ENCODE results near the gene KIAA1614.
"Not testable (repeated sequence)": the region's sequence is repeated elsewhere in the genome, so short reads cannot be mapped to it uniquely, and the experiment has no call there.

The KIAA1614 gene

DNA sequence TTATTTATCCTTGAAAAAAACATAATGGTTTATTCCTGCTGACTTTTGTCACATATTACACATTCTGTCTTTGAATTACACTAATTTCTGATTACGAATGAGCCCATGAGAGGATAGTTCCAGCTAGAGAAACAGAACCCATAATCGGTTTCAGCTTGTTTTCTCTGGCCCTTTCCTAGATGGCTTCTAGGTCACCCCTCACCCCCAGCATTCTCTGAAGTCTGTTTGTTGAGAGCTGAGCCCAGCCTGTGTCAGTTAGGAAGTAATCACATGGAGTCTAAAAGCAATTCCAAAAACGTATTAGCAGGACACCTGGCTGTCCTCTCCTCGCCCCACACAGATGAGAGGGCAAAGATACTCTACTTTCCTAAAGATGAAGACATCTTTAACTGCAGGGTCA is 48.9 kb downstream of the KIAA1614 start:
- DNase-seq (ENCODE audit: low read depth), result no peak

DNA sequence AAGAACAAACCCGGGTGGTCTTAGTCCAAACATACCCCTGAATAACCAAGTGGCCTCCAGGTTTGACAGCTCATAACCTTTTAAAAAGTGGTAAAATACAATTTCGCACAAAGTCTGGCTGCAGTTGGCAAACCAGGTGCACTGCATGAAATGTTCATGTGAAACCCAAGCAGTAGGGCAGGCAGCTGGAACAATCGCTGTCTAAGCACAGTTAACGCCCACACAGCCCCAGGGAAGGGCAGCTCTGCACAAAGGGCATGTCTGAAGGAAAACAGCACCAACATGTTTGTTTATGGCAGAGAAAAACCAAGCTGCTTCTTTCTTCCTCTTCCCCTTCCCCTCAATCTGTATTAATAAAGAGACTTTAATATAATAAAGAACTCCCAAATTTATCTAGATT is 49.5 kb downstream of the KIAA1614 start:
- no peak for DNase-seq (ENCODE audit: low read depth)

DNA sequence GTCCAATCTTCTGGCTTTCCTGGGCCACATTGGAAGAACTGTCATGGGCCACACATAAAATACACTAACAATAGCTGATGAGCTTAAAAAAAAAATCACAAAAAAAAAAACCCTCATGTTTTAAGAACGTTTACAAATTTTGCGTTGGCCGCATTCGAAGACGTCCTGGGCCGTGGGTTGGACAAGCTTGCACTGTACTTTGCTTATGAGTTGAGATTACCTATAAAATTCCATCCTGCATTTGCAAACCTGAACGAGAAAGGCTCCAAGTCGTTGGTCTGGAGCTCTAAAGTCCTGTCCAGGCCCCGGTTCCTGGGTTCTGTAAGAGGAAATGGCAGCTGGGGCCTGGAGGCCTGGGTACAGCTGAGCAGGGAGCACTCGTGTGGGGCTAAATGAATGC is 51.4 kb downstream of the KIAA1614 start:
- DNase-seq (ENCODE audit: low read depth), result no peak

DNA sequence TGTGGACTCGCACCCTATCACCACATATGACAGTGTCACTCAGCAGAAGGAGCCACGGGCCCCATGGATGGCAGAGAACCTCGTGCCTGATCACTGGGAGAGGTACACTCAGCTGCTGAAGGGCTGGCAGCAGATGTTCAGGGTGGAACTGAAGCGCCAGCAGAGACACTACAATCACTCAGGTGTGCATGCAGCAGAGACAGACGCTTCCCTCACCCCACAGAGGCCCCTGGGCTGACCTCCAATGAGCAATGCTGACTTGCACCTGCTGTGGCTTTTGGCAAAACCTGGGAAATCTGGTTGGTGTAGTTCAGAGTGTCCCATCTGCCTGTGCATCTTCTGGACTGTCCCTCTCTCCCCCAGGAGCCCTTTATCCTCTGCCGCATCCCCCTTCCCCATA is 51.9 kb downstream of the KIAA1614 start:
- no peak for DNase-seq (ENCODE audit: low read depth)

DNA sequence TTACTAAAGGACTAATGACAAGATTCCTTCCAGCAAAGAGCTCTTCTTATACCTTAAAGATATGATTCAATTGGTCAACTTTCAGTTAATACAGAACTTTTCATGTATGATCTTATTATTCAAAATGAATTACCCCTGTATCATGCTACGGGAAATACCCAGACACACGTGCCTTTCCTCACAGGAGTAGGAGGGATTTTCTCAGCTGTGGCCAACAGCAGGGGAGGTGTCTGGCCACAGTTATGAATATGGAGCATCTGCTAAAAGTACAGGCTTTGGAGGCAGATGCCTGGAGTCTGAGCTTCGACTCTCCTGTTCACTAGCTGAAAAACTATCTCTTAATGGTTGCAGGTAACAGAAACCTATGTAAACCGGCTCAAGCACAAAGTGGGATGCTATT is 53.6 kb downstream of the KIAA1614 start:
- DNase-seq (ENCODE audit: low read depth), result no peak

DNA sequence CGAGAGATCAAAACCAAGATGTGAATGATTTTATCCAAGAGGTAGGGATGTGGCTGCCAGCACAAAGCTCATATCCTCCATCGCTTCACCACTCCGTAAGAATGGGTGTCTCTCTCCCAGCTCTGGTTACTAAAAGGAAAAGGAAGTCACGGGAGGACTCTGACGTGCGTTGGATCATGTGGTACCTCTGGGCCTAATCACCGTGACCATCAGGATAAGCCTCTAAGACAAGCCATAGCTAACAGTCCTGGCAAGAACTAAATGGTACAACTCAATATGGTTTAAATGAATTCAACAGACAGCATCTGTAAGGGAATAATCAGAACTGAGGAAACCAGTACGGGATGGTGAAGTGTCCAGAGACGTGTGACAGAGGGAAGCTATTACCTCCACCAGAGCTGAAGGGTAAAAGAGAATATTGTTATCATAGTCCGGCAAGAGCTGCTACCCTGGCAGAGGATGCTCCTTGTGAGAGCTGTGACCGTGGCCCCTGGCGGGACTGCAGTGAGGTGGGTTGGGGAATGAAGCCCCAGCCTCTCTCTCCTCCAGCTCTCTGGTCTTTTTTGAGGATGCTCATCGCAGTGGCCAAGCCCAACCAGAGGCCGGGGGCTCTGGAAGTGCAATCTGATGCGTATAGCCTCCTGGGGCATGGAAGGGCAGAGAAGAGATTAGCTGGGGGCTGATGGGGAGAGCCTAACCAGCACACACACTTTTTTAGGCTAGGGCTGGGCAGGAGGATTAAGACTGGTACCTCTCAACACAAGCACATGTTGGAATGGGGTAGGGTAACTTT is 54.2 kb downstream of the KIAA1614 start:
- DNase-seq (ENCODE audit: low read depth), result no peak

DNA sequence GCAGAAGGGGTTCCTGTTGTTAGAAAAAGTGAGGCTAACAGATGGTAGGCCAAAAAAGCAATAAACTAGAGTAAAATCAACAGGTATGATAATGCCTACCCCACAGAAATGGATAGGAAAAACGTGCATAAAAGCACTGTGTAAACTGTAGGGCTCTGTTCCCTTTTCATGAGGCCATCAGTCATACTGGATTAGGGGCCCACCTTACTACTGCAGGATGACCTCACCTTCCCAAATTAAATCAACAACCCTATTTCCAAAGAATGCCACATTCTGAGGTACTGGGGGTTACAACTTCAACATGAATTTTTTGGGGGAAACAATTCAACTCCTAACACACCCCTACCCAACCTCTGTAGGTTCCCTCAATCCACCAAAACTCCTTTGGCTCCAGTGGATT is 54.9 kb downstream of the KIAA1614 start:
- no peak for DNase-seq (ENCODE audit: low read depth)

DNA sequence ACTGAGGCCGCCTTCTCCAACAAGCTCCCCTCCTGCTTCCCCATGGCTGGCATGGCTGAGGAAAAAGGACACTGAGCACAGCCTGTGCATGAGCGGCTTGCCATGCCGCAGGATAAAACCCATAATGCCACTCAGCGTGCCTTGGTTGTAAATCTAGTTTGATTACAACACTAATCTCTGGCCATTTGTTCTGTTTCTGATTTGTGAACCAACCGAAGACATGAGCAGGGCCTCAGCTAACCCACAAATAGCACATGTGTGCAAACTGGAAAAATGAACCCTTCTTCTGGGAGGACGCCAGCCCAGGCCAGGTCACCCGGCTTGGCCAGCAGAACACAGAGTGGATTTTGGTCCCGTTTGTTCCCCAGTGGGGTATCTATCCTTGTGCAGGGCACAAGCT is 56.1 kb downstream of the KIAA1614 start:
- not testable (repeated sequence) for DNase-seq (ENCODE audit: low read depth)

DNA sequence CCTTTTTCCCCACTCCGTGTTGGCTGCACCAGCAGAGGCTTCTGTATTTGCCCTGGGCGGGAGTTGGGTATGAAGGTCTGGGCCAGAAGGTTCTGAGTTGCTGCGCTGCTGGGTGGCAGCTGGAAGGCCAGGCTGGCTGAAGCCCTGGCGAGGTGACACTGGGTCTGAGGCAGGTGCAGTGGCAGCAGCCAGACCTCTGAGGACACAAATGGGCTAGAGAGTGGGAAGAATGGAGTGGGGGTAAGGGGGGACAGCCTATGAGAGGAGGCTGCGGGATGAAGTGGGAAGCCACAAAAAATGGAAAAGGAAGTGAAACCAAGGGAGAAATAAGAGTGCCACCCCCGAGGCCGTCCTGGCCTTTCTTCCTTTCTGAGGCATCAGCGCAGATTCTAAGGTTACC is 56.7 kb downstream of the KIAA1614 start:
- DNase-seq (ENCODE audit: low read depth), result no peak

DNA sequence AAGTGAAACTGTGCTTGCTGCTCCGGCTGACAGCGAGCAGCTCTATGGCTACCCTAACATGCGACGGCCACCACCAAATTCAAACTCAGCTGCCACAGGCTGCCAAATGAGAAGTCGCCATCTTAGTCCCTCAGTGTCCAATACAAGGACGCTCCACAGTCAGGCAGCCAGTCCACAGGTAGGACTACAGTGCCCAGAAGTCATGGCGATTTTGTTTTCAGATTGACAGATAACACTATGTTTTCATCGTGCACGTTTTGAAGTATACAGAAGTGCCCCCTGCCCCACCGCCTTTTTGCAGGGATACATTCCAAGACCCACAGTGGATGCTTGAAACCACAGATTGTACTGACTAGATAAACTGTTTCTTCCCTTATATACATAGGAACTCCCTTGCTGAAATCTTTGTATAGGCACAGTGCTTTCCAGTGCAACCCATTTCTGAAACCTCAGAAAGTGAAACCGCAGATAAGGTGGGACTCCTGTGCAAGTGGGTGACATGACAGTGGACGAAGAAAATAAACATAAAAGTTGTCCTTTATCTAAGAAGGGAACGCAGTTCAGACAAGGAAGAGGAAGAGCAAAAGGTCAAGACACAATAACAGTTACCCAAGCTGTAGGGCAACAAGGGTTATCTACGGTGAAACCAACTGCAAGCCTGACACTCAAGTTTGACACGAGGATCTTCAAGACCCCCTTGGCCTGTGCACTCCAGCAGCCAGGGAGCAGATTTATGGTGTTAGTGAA is 57.8 kb downstream of the KIAA1614 start:
- DNase-seq (ENCODE audit: low read depth), result no peak

DNA sequence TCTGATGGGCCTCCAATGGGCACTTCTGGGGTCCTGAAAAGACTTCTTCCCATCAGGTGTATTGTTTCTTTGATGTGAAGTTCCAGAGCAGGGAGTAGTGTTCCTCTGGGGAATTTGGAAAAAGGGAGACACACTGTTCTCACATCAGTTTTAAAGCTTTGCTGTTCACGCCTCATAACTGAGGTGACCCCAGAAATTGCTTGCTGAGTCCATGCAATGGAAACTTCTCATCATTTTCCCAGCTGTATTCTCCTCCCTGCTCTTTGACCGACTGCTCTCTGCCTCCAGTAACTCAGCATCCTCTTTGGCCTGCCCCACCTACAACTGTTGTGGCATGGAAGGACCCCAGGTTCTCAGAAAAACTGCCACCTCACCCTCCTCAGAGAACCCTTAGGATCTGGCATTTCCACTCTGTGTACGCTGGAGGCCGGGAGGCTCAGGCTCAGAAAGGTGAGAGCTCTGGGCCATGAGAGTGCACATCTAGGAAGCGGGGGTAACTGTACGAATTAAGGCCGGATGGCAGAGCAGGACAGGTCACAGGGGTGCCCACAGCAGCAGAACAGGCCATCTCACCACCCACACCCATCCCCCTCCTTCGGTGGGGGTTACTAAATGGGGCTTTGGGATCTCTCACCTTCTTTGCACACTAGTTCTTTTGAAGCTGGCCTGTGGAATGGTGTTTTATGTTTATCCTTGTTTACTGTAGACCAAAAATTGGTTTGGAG is 58.7 kb downstream of the KIAA1614 start:
- no peak for DNase-seq (ENCODE audit: low read depth)

DNA sequence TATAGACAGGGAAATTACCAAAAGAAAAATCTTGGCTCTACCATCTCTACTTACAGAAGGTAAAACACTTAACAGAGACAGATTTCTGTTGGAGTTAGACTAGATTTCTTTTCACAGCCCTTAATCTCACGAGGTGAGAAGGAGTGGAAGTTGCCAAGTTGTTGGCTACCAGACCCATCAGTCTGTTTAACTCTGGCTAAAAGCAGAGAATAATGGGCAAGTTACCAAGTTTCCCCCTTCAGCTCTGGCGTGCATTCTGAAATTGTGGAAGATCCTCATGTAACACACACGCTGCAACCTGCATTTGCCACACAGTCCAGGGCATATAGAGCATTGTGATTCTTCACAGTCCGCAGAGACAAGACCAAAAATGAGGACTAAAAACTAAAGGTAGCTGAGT is 60.7 kb downstream of the KIAA1614 start:
- no peak for DNase-seq (ENCODE audit: low read depth)

DNA sequence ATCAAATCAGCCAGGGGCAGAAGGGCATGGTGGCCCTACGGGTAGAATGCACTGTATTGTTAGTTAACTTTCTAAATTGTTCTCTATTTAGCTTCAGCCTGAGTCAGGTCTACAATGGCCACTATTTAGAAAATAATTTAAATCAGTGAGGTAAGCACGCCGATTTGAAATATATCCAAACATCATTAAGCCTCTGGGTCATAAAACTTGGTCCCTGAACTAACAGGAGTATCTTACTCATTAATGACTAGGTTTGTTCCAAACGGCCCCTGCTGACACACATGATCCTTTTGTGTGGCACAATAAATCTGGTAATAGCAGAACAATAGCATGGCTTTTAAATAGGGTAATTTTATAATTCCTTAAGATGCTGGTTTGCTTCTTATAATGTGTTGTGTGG is 61.5 kb downstream of the KIAA1614 start:
- no peak for DNase-seq (ENCODE audit: low read depth)

DNA sequence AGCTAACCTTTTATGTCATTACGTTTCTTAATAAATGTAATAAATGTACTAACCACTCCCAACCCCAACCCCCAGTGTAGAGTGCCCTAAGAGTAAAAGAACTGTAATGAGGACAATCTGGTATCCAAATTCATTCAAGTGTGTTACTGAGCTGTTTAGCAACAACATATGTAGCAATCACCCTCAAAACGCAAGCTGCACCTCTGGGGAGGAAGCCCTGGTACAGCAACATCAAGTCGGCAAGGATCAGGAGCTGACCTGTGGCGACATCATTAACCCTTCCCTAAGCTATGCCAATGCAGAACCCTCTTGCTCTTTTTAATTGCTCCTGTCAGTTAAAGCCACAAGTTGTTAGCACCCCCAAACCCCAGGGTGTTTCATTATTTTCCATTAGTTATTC is 62.9 kb downstream of the KIAA1614 start:
- DNase-seq (ENCODE audit: low read depth), result no peak

DNA sequence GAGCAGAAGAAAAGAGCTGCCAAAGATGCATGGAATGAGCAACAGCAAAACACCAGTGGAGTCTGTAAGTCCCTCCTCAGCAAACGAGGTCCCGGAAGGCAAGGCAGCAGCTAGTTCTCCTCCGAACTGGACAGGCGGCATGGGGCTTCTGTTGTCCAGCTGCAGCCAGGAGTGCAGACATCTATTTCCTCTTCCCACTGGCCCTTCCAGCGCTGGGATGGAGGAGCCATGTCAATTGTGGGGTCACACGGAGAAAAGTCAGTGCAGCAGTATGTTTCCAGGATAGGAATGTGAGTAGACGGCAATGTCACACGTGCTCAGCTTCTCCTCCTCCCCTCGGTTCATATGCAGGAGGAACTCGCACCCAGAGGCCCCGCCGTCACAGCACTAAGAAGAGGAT is 63.5 kb downstream of the KIAA1614 start:
- DNase-seq (ENCODE audit: low read depth), result no peak

DNA sequence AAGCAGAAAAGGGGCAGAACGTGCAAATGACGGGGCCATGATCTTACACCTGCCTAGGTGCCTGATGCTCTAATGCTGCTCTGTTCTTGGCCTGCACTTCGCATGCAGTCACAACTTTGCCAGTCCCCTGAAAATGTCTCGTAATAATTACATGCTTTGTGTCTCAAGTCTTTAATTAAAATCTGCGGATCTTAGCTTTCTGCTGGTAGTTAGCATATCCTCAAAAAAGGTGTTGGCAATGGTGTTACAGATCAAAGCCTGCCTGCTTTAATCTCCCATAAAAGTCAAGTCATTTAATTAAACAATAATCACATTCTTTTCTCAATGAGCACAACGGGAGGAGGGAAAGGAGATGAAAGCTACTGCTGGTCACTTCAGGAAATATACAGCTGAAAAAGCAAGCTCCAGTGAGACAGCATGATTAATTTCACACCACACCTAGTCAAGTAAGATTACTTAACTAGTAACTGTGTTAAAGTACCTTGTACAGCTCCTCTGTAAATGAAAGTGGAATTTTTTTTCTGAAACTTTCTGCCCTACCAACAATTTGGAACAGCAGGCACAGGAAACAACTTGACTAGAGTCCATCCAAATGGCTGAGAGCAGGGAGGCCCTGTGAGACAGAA is 64.1 kb downstream of the KIAA1614 start:
- no peak for DNase-seq (ENCODE audit: low read depth)

DNA sequence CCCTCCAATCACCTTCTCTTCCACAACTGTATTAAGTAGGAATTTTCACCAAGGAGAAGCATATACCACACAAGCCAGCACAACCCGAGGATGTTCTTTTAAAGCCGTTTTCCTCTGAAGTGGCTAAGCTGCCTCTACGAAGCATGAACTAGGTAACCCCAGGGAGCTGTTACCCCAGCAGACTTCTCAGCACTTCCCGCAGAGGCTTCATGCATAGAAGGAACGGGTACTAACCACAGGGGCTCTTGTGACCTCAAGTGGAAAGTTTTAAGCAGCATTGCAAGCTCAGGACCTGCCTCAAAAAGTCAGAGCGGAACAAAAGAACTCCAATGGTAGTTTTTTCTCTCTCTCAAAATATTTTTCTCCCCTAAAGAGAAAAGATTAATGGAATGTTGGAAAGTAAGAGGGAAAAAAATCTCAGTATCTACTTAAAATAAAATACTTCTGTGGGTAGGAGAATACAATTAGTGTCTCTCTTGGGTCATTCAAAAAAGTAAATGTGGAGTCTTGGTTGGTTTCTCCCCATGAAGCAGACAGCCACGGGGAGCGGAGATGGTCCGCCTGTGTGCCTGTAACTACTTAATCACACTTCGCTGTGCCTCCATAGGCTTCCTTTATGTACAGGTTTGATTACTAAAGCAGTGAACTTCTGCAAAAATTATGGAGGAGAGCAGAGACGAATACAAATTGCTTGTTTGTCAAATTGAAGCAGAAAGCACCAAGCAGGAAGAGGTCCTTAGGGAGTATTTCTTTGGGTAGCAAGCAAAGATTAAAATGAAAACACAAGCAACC is 69.1 kb downstream of the KIAA1614 start:
- DNase-seq (ENCODE audit: low read depth), result peak; percentile 11

DNA sequence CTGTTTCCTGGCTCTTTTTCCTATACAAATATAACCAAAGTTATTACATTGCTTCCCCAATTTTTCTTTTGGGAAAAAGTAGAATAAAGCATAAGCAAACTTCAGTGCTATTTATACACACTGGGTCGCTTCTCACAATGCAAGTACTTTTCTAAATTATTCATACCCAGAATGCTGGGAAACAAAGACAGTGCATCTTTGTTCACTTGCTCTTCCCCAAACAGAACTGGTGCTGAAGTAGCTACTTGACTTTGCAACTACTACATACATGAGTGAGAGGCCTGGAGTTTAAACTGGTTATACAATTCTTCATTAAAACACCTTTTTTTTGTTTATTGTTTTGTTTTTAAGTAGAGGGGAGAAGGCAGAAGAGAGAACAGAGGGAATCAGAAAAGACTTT is 69.7 kb downstream of the KIAA1614 start:
- no peak for DNase-seq (ENCODE audit: low read depth)

DNA sequence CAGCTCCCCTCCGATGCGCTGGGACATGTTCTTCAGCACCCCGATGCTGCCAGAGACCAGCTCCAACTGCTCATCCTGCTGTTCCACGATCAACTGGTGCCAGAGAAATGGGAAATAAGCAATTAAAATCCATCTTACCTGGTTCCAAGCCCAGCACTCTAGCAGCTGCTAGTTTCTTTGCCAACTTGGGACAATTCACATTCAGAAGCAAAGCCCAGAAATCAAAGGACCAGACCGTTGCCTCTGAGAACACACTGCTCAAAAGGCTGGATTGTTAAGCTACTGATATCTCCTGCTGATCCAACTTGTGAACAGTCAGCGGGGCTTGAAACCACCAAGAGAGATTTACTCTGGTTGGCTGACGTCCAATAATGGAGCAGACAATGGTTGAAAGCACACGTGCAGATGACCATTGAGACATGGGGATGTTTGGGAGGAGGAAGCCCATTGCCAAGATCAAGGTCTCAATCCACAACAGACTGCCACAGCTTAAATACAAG is 75.6 kb downstream of the KIAA1614 start:
- DNase-seq (ENCODE audit: low read depth), result no peak

DNA sequence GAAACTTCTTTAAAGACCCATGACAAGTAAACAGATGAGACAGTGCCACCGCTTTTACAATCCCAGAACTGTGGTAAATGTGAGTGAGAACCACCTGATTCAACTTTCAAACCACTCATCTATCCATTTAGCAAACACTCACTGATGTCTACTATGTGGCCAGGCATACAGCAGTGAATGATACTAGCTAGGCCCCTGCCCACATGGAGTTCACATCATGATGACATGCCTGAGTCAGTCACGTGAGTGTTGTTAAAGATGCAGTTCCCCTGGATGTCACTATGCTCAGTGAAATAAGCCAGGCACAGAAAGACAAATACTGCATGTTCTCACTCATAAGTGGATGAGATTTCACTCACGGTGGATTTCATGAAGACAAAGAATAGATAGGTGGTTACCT is 81.6 kb downstream of the KIAA1614 start:
- DNase-seq (ENCODE audit: low read depth), result no peak

DNA sequence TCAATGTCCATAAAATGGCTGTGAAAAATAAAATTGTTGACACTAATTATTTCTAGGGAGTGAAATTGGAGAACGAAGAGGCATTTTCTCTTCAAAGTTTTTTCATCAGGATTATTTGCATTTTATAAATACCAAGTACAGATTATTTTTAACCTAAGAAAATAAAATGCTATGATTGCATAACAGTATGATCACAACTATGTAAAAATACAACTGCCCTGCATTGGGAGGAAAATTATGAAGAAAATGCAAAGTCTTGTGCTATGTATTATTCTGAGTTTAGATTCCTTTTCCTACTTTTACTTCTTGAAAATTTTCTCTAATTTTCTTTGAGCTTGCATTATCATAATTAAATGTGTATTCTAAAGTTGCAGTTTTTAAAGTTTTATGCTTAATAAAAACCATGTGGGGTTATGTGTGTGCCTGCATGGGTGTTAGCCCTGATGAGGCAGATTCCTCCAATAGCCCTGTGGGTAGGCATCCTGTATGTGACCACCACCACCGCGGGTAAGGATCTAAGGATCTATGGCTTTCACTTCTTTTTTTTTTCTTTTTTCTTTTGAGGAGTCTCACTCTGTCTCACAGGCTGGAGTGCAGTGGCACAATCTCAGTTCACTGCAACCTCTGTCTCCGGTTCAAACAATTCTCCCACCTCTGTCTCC is 85.3 kb downstream of the KIAA1614 start:
- DNase-seq (ENCODE audit: low read depth), result no peak
